ENCODE results near the gene SKOR2. TPM values are rescaled to one million over a fixed set of nuclear protein-coding genes. Genes with fewer than 3 reads are reported as not detected.
A peak's percentile ranks its signal among the peaks of the same experiment; 100 is the strongest.

Gene SKOR2
- total RNA-seq, 3 donors from 2014 or later (not counting 1 experiment from before 2014, with no cell fraction given) = not detected

- H3K4me1 Mint-ChIP-seq = no peaks in the 10 kb centered on the region
- H3K4me3 Mint-ChIP-seq = no peak overlapping the region
These were observed 10.4 kb upstream of the SKOR2 start for GRCh38 chr18:47261902-47262300.

DNA sequence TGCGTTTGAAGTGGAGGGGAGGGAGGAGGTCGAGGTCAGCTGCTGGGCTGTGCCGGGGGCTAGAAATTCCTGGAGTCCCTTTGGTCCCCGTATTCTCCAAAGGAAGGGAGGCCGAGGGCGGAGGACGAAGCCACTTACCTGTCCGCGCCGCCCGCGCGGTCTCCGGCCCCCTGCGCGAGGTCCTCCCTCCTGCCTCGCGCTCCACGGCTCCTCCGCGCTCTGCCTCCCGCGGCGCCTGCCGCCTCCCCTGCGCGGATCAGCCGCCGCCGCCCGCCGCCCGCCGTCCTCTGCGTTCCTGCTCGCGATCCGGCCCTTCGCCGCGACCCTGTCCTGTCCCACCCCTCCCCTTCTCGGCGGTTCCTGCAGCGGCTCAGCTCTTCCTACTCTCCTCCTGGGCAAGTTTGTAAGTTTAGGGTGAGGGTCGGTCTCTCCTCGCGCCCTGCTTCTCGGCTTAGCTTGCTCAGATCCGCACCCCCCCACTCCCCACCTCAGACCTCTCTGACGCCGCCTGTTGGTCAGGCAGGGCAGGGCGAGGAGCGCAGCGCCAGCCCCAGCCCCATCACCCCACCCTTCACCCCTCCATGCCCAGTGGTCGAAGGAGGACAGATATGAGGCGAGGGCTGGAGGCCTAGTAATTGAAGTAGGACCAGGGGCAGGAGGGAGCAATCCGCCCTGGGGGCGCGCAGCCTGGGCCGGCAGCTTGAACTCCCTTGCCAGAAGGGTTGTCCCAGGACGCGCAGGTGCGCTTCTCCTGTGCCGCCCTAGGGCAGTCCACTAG, 9.7 kb upstream of the SKOR2 start:
- DNase-seq (no peak), ATAC-seq (no peak)
- peaks cover 49 to 56% of the 10 kb centered on the region in 2 donors for H3K27me3 Mint-ChIP-seq (ENCODE audit: low read depth in 2 of 2)
- WGBS (ENCODE audit: insufficient coverage) = 10% methylated on average over 53 of the region's 64 CpGs
- no peak overlapping the region for H3K4me3 Mint-ChIP-seq
- no peak overlapping the region for H3K4me3 ChIP-seq (ENCODE audit: low read length)
- no peak overlapping the region for H3K27ac ChIP-seq (ENCODE audit: low read length)
- peaks cover 0 to 2% of the 10 kb centered on the region in 2 donors for H3K9me3 Mint-ChIP-seq
- H3K36me3 Mint-ChIP-seq = no peaks in the 10 kb centered on the region
- TF ChIP-seq, protein P1, sequence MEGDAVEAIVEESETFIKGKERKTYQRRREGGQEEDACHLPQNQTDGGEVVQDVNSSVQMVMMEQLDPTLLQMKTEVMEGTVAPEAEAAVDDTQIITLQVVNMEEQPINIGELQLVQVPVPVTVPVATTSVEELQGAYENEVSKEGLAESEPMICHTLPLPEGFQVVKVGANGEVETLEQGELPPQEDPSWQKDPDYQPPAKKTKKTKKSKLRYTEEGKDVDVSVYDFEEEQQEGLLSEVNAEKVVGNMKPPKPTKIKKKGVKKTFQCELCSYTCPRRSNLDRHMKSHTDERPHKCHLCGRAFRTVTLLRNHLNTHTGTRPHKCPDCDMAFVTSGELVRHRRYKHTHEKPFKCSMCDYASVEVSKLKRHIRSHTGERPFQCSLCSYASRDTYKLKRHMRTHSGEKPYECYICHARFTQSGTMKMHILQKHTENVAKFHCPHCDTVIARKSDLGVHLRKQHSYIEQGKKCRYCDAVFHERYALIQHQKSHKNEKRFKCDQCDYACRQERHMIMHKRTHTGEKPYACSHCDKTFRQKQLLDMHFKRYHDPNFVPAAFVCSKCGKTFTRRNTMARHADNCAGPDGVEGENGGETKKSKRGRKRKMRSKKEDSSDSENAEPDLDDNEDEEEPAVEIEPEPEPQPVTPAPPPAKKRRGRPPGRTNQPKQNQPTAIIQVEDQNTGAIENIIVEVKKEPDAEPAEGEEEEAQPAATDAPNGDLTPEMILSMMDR (IDR thresholded peaks at IDR 0.05) = no peak
- peaks cover 11% of the 10 kb centered on the region for H3K9me3 ChIP-seq (ENCODE audit: control insufficient read depth, insufficient read depth, low read length)
- H3K36me3 ChIP-seq (ENCODE audit: control insufficient read depth, insufficient read depth, low read length) = no peaks in the 10 kb centered on the region
- no peaks in the 10 kb centered on the region for H3K4me1 ChIP-seq (ENCODE audit: control insufficient read depth, insufficient read depth, low read length)
- intact Hi-C loops (cut with micrococcal nuclease) = no loop called here
- peaks cover 37% of the 10 kb centered on the region for H3K27me3 ChIP-seq (ENCODE audit: control insufficient read depth, insufficient read depth, low read length)
- no peak overlapping the region for H3K27ac Mint-ChIP-seq
- no peaks in the 10 kb centered on the region for H3K4me1 Mint-ChIP-seq

More at GRCh38 chr18:47261902-47262300, 10.4 kb upstream of the SKOR2 start:
- WGBS (ENCODE audit: insufficient coverage) = 10% methylated on average over 19 of the region's 19 CpGs
- peaks cover 0 to 2% of the 10 kb centered on the region in 2 donors for H3K9me3 Mint-ChIP-seq
- Histone ChIP-seq H3K4me3 (ENCODE audit: low read length) (no peak overlapping the region), H3K27ac (ENCODE audit: low read length) (no peak overlapping the region), H3K4me1 (ENCODE audit: control insufficient read depth, insufficient read depth, low read length) (no peaks in the 10 kb centered on the region), H3K27me3 (ENCODE audit: control insufficient read depth, insufficient read depth, low read length) (peaks cover 37% of the 10 kb centered on the region), H3K9me3 (ENCODE audit: control insufficient read depth, insufficient read depth, low read length) (peaks cover 11% of the 10 kb centered on the region), H3K36me3 (ENCODE audit: control insufficient read depth, insufficient read depth, low read length) (no peaks in the 10 kb centered on the region)
- H3K27me3 Mint-ChIP-seq (ENCODE audit: low read depth in 2 of 2) = peaks cover 49 to 56% of the 10 kb centered on the region in 2 donors
- no peak overlapping the region for H3K27ac Mint-ChIP-seq
- TF ChIP-seq, protein P1 (IDR thresholded peaks at IDR 0.05) = no peak
- DNase-seq = no peak
- H3K36me3 Mint-ChIP-seq = no peaks in the 10 kb centered on the region
- intact Hi-C loops (cut with micrococcal nuclease) = no loop called here
- ATAC-seq = no peak

DNA sequence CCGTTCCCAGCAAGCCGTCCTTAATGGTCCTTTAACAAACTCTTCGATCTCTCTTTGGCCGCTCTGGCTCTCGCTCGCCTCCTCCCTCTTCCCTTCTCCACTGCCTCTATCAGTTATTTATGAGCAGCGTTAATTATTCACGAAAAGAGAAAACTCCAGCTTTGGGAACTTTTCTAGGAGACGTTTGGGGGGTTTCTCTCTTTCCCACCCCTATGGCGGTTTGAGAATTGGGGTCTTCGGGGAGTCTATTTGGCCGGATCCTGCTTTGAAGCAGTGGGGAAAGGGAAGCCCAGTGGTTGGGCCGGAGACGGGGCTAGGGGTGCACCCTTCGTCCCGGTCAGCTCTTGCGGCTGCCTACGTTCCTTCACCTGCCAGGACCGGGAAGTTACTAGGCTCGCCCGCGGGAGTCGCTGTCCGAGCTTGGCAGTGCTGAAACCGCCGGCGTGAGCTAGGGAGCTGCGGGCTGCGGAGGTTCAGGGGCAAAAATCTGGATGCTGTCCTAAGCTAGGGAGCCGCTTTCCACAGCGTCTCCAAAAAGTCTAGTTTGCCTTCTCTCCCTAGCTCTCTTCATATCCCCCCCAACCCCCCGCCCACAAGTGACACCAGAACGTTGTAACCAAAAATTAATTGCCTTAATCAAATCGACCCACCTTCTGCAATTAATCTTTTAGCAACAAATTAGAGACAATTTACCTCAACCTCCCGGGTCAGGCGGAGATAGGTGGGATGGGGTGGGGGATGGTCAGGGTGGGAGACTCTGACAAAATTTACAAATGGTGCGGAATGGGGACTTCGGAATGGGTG, 8.9 kb upstream of the SKOR2 start:
- no peaks in the 10 kb centered on the region for H3K4me1 ChIP-seq (ENCODE audit: control insufficient read depth, insufficient read depth, low read length)
- Mint-ChIP-seq H3K36me3 (peaks cover under 1% of the 10 kb centered on the region), H3K27me3 (ENCODE audit: low read depth in 2 of 2) (peaks cover 53 to 62% of the 10 kb centered on the region in 2 donors), H3K4me1 (no peaks in the 10 kb centered on the region), H3K4me3 (no peak overlapping the region), H3K9me3 (peaks cover 0 to 2% of the 10 kb centered on the region in 2 donors), H3K27ac (no peak overlapping the region)
- H3K4me3 ChIP-seq (ENCODE audit: low read length) = no peak overlapping the region
- intact Hi-C loops (cut with micrococcal nuclease) = no loop called here
- TF ChIP-seq, protein P1 (IDR thresholded peaks at IDR 0.05) = no peak
- WGBS (ENCODE audit: insufficient coverage) = 14% methylated on average over 34 of the region's 38 CpGs
- peaks cover 11% of the 10 kb centered on the region for H3K9me3 ChIP-seq (ENCODE audit: control insufficient read depth, insufficient read depth, low read length)
- peak in 1 of 2 donors; percentile 4 for DNase-seq
- no peak overlapping the region for H3K27ac ChIP-seq (ENCODE audit: low read length)
- H3K36me3 ChIP-seq (ENCODE audit: control insufficient read depth, insufficient read depth, low read length) = no peaks in the 10 kb centered on the region
- ATAC-seq = no peak
- peaks cover 38% of the 10 kb centered on the region for H3K27me3 ChIP-seq (ENCODE audit: control insufficient read depth, insufficient read depth, low read length)
